Activated CD8-positive, alpha-beta memory T cell treated with anti-CD3 and anti-CD28 coated beads, Interleukin-2, amount 10 ng/mL, durations not matched to agents 7 days and 5 days (primary cell): Measurements from ENCODE around the gene SLC28A2. TPM values are rescaled to one million over a fixed set of nuclear protein-coding genes. Genes with fewer than 3 reads are reported as not detected.

ENCODE experiments used
- ATAC-seq: fragments of 150-1000 bp; cut with Tn5 transposase; one replicate; pipeline ENCODE4 v1.10.0; 2021; ENCODE audit warnings: moderate library complexity
- CTCF ChIA-PET: fragments of 350-600 bp; sonication (Branson Sonifier 250); formaldehyde crosslinking; loops from one replicate; lab custom pipeline; 2021; ENCODE audit warnings: antibody characterized with exemption; lab: Charles Lee
- DNase-seq: peaks from one replicate; pipeline ENCODE4 v3.0.0-alpha.2; 2020
- H3K27ac Mint-ChIP-seq: one replicate; pipeline ENCODE4 v1.8.0; 2021; ENCODE audit warnings: mild to moderate bottlenecking, mixed read lengths
- H3K27me3 Mint-ChIP-seq: one replicate; pipeline ENCODE4 v1.8.0; 2021; ENCODE audit warnings: mixed read lengths
- H3K36me3 Mint-ChIP-seq: one replicate; pipeline ENCODE4 v1.8.0; 2021; ENCODE audit warnings: mild to moderate bottlenecking, mixed read lengths
- H3K4me1 Mint-ChIP-seq: one replicate; pipeline ENCODE4 v1.8.0; 2021; ENCODE audit warnings: mixed read lengths
- H3K4me3 Mint-ChIP-seq: one replicate; pipeline ENCODE4 v1.8.0; 2021; ENCODE audit warnings: mild to moderate bottlenecking, moderate library complexity, mixed read lengths
- H3K9me3 Mint-ChIP-seq: one replicate; pipeline ENCODE4 v1.8.0; 2022; ENCODE audit warnings: low read depth, mixed read lengths
- total RNA-seq, 2 experiments: library from RNA; stranded (reverse); gene quantifications; one replicate each; pipeline ENCODE4 v1.2.3, GENCODE V29; 2021

The SLC28A2 gene
- not detected for total RNA-seq

GRCh38 chr15:45251888-45252287 is at the start of gene SLC28A2:
SLC28A2 (plus strand) TSS chr15:45252234; CDS start chr15:45253216, 982 bp downstream.
- H3K27ac Mint-ChIP-seq = no peak within 1 kb of the TSS
- H3K4me3 Mint-ChIP-seq = no peak within 1 kb of the TSS
- no peak for ATAC-seq
- no peak for DNase-seq
- no peaks in the 10 kb centered on the region for H3K4me1 Mint-ChIP-seq
- H3K9me3 Mint-ChIP-seq = no peaks in the 10 kb centered on the region
- CTCF ChIA-PET = no interaction called here
- H3K27me3 Mint-ChIP-seq = no peaks in the 10 kb centered on the region
- no peaks in the 10 kb centered on the region for H3K36me3 Mint-ChIP-seq

GRCh38 chr15:45203182-45203581 is 48.9 kb upstream of the SLC28A2 start:
- H3K27me3 Mint-ChIP-seq = peaks cover 22% of the 10 kb centered on the region
- CTCF ChIA-PET = interaction anchor here (0.7 to 17.2 kb wide), 8 partner anchors 9 to 255 kb away, joined by 3 to 258 read pairs (median 6); a partner anchor contains a TSS
- ATAC-seq = no peak
- H3K36me3 Mint-ChIP-seq = no peaks in the 10 kb centered on the region
- H3K27ac Mint-ChIP-seq = no peak overlapping the region
- no peak for DNase-seq
- no peak overlapping the region for H3K4me3 Mint-ChIP-seq
- peaks cover 9% of the 10 kb centered on the region for H3K4me1 Mint-ChIP-seq
- no peaks in the 10 kb centered on the region for H3K9me3 Mint-ChIP-seq

DNA sequence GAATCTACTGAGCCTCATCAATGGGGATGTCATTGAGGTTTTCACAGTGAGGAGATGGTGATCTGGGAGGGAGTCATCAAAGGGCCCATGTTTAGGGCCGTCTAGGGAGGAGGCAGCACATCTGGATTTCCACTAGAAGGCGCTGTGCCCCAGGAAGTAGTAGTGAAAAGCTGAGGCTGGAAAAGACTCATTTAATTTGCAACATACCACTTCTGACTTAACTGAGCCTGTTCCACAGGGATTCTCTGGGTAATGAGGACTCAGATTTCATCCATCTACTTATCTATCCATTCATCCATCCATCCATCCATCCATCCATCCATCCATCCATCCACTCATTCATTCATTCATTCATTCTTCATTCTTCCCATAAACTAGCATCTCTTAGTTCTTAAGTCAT is 46.8 kb upstream of the SLC28A2 start:
- Mint-ChIP-seq H3K27ac (no peak overlapping the region), H3K36me3 (no peaks in the 10 kb centered on the region)
- CTCF ChIA-PET = interaction anchor here (0.6 to 17.2 kb wide), 31 partner anchors 8 to 778 kb away, joined by 3 to 258 read pairs (median 5); partner anchors contain the start of gene SHF

GRCh38 chr15:45212493-45212892 is 39.5 kb upstream of the SLC28A2 start:
- Mint-ChIP-seq H3K27me3 (peaks cover 18% of the 10 kb centered on the region), H3K4me3 (no peak overlapping the region), H3K36me3 (no peaks in the 10 kb centered on the region), H3K27ac (no peak overlapping the region), H3K9me3 (no peaks in the 10 kb centered on the region), H3K4me1 (no peaks in the 10 kb centered on the region)
- CTCF ChIA-PET = interaction anchor here (1.0 to 17.2 kb wide), 4 partner anchors 8 to 46 kb away, joined by 3 to 258 read pairs (median 3); no protein-coding TSS in a partner anchor
- no peak for DNase-seq
- ATAC-seq = no peak

More for the DNA sequence above, 46.8 kb upstream of the SLC28A2 start:
- no peaks in the 10 kb centered on the region for H3K9me3 Mint-ChIP-seq
- DNase-seq (peak; percentile 81), ATAC-seq (peak; percentile 35)
- H3K4me1 Mint-ChIP-seq = peaks cover 5% of the 10 kb centered on the region
- no peak overlapping the region for H3K4me3 Mint-ChIP-seq
- peaks cover 26% of the 10 kb centered on the region for H3K27me3 Mint-ChIP-seq

- H3K9me3 Mint-ChIP-seq = no peaks in the 10 kb centered on the region
- peaks cover 22% of the 10 kb centered on the region for H3K27me3 Mint-ChIP-seq
- H3K36me3 Mint-ChIP-seq = no peaks in the 10 kb centered on the region
- DNase-seq (no peak), ATAC-seq (no peak)
- H3K4me1 Mint-ChIP-seq = no peaks in the 10 kb centered on the region
- no peak overlapping the region for H3K4me3 Mint-ChIP-seq
- H3K27ac Mint-ChIP-seq = no peak overlapping the region
- CTCF ChIA-PET = no interaction called here
Observed at GRCh38 chr15:45221053-45221599, 30.9 kb upstream of the SLC28A2 start.

DNA sequence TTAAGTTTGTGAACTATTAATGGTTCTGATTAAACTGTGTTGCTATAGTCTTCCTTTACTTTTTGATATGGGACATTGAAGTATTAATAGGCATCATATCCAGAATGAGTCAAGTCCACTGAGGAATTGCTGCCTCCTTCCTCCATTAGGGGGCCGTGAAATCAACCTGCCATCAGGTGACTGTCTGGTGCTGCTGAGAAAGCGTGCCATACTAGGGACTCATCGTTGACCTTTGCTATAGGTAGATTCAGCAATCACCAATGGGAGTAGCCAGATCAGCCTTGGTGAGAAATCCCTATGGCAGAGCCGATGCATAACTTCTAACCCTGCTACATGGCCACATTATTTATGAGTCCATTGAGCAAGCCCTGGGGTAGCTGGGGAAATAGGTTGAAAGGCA is 30.1 kb upstream of the SLC28A2 start:
- no peaks in the 10 kb centered on the region for H3K9me3 Mint-ChIP-seq
- H3K4me3 Mint-ChIP-seq = no peak overlapping the region
- no peak overlapping the region for H3K27ac Mint-ChIP-seq
- no peak for DNase-seq
- H3K4me1 Mint-ChIP-seq = no peaks in the 10 kb centered on the region
- ATAC-seq = no peak
- peaks cover 22% of the 10 kb centered on the region for H3K27me3 Mint-ChIP-seq
- H3K36me3 Mint-ChIP-seq = no peaks in the 10 kb centered on the region
- CTCF ChIA-PET = no interaction called here

DNA sequence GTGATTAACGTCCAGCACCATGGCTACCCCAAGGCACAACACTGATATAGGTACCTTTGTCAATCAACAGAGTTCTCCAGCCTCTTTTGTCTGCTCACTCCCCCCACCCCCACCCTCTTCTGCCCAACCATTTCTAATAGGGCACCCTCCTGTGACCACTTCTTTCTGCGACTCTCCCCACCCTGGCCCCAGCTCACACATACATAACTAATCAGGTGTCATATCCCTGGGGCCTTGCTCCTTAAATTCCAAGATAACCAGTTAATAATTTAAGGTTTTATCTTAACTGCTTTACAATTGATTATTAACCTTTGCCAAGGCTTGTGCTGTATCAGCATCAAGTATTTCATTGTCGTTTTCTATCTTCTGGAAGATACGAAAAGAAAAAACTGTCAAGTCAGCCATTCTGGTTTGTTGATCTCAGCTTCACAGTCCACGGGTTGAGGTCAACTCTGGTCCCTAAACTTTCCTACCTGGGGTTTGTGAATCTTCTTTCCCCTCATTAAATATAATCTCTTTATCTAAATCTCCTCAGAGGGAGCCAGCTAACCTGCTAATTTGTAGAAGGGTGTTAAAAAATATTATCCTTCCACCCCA is 27.3 kb upstream of the SLC28A2 start:
- Mint-ChIP-seq H3K4me1 (no peaks in the 10 kb centered on the region), H3K36me3 (no peaks in the 10 kb centered on the region), H3K27ac (no peak overlapping the region), H3K27me3 (peaks cover 22% of the 10 kb centered on the region), H3K4me3 (no peak overlapping the region), H3K9me3 (no peaks in the 10 kb centered on the region)
- DNase-seq = no peak
- ATAC-seq = no peak
- CTCF ChIA-PET = interaction anchor here (3.0 kb wide), 1 partner anchor 20 kb away, joined by 11 read pairs; no protein-coding TSS in a partner anchor

DNA sequence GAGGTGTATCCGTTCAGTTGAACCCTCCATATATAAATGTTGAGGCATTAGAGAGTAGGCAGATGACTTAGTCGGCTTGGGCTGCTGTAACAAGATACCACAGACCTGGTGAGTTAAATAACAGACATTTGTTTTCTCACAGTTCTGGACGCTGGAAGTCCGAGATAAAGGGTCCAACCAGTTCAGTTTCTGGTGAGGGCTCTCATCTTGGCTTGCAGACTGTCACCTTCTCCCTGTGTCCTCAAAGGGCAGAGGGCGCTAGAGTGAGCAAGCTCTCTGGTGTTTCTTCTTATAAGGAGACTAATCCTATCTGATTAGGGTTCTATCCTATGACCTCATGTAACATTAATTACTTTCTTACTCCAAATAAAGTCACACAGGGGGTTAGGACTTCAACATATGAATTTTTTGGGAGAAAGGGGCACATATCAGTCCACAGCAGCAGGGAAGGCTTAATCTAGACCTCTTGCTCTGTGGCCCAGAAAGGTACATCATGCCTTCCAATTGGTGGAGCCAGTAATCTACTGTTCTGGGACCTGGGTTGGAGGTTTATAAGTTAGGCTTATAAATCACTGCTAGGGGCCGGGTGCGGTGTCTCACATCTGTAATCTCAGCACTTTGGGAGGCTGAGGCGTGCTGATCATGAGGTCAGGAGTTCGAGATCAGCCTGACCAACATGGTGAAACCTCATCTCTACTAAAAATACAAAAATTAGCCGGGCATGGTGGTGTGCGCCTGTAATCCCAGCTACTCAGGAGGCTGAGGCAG is 26.3 kb upstream of the SLC28A2 start:
- Mint-ChIP-seq H3K36me3 (no peaks in the 10 kb centered on the region), H3K4me1 (no peaks in the 10 kb centered on the region), H3K27me3 (peaks cover 17% of the 10 kb centered on the region), H3K27ac (no peak overlapping the region), H3K4me3 (no peak overlapping the region), H3K9me3 (no peaks in the 10 kb centered on the region)
- DNase-seq (no peak), ATAC-seq (no peak)
- CTCF ChIA-PET = no interaction called here

DNA sequence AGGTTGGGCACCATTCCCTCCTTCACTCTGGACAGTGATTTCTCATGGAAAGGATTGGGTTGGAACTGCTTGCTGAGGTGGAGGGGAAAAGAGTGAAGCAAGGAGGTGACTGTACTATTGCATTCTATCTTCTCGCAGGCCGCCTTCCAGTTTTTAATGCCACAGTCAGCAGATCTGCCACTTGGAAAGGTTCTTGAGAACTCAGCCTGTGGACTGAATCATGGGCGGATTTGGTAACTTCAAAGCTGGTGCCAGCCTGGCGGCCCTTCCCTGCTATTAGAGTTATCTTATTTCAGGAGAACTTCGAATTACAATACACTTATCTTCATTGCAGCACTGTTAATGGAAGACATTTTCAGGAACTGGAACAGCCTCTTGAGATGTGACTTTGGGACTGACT is 23.1 kb upstream of the SLC28A2 start:
- CTCF ChIA-PET = no interaction called here
- Mint-ChIP-seq H3K36me3 (no peaks in the 10 kb centered on the region), H3K27ac (no peak overlapping the region), H3K9me3 (no peaks in the 10 kb centered on the region), H3K4me1 (no peaks in the 10 kb centered on the region), H3K4me3 (no peak overlapping the region), H3K27me3 (peaks cover 2% of the 10 kb centered on the region)
- ATAC-seq = no peak
- DNase-seq = no peak

DNA sequence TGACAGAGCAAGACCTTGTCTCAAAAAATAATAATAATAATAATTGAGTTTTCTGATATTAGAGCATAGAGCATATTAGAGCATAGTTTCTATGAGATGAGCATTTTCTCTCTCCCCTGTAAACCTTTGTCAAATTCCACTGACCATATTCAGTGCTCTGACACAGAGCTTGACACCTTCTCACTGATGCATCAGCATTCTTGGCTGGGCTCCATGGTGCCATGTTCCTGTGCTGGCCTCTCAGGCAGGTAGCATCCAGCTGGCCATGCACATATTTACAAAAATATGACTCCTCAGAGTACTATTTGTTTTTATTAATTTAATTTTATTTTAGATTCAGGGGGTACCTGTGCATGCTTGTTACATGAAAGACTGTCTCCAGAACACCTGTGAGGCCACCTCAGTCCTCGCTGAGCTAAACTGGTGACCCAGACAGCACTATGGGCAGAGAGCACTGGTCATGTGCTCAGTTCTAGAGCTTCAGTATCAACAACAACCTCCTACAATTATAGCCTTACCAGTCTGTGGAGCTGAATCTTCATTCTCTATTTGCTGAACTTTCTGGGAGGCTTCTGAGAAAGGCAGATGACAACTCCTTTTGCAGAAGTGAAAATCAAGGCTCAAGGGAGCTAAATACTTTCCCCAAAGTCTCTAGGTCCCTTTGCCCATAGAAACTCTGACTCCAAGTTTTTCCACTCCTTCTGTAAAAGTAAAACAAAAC is 21.6 kb upstream of the SLC28A2 start:
- Mint-ChIP-seq H3K27me3 (no peaks in the 10 kb centered on the region), H3K27ac (no peak overlapping the region), H3K36me3 (no peaks in the 10 kb centered on the region), H3K4me1 (no peaks in the 10 kb centered on the region), H3K9me3 (peaks cover 5% of the 10 kb centered on the region), H3K4me3 (no peak overlapping the region)
- DNase-seq (no peak), ATAC-seq (no peak)
- CTCF ChIA-PET = interaction anchor here (0.9 kb wide), 1 partner anchor 14 kb away, joined by 6 read pairs; no protein-coding TSS in a partner anchor

GRCh38 chr15:45231132-45231531 is 20.9 kb upstream of the SLC28A2 start:
- Mint-ChIP-seq H3K4me3 (no peak overlapping the region), H3K27me3 (no peaks in the 10 kb centered on the region), H3K27ac (no peak overlapping the region), H3K36me3 (no peaks in the 10 kb centered on the region), H3K9me3 (peaks cover 5% of the 10 kb centered on the region), H3K4me1 (no peaks in the 10 kb centered on the region)
- DNase-seq = no peak
- ATAC-seq = no peak
- CTCF ChIA-PET = no interaction called here

DNA sequence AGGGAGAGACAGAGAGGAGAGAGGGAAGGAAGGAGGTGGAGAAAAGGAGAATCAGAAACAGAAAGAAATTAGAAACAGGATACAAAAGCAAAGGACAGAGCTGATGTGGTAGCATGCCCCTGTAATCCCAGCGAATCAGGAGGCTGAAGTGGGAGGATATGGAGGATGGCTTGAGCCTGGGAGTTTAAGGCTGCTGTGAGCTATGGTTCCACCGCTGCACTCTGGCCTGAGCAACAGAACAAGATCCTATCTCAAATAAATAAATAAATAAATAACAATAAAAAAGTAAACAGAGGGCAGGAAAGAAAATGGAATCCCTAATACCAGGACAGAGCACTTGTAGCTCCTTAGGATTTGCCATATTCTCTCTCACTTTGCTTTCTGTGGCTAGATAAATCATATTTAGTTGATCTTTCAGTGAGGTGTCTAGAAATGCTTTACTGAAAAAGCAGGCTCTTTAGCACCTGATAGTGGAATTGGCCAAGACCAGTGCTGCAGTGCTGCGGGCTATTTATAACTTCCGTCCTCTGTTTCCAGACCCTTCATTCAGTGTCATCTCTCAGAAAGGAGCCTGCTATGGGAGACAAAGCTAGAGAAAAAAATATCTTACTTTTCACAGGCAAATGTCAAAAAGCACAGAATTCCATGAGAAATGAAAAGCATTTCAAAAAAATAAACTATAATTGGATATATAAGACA is 20.0 kb upstream of the SLC28A2 start:
- Mint-ChIP-seq H3K27ac (no peak overlapping the region), H3K9me3 (peaks cover 5% of the 10 kb centered on the region), H3K27me3 (peaks cover 1% of the 10 kb centered on the region), H3K4me1 (no peaks in the 10 kb centered on the region), H3K4me3 (no peak overlapping the region), H3K36me3 (no peaks in the 10 kb centered on the region)
- no peak for DNase-seq
- no peak for ATAC-seq
- CTCF ChIA-PET = no interaction called here
